Erythroblast (primary cell): ENCODE measurements around the gene R3HDM2.

Experiments
- DNase-seq, 2 experiments: peaks; one replicate each; lab custom pipeline; 2025; lab: John Stamatoyannopoulos, UW
- GATA1 ChIP-seq: IDR thresholded peaks from 2 replicates; pipeline ENCODE4 v1.6.1; 2011; ENCODE audit warnings: low read depth, mild to moderate bottlenecking, control low read depth, low read length, moderate library complexity
- POLR2A ChIP-seq: IDR thresholded peaks from 2 replicates; pipeline ENCODE4 v1.6.1; 2011; ENCODE audit warnings: mild to moderate bottlenecking, low read length

Gene R3HDM2

GRCh38 chr12:57471661-57472060 is 40.8 kb upstream of the R3HDM2 start:
- TF ChIP-seq GATA1: no peak
- TF ChIP-seq POLR2A: no peak
- no peak for DNase-seq

GRCh38 chr12:57470970-57471656 is 40.3 kb upstream of the R3HDM2 start:
- TF ChIP-seq GATA1: no peak
- no peak for TF ChIP-seq POLR2A
- DNase-seq: no peak

GRCh38 chr12:57470286-57470969 is 39.6 kb upstream of the R3HDM2 start:
- TF ChIP-seq POLR2A (no peak), GATA1 (no peak)
- no peak for DNase-seq

- peak; percentile 40 to 64 for DNase-seq
- TF ChIP-seq POLR2A: no peak
- TF ChIP-seq GATA1: no peak
Measured at GRCh38 chr12:57469296-57470164, 38.7 kb upstream of the R3HDM2 start.

- TF ChIP-seq POLR2A (no peak), GATA1 (no peak)
- no peak for DNase-seq
Measured at GRCh38 chr12:57467915-57468314, 37.1 kb upstream of the R3HDM2 start.

GRCh38 chr12:57467212-57467874 is 36.5 kb upstream of the R3HDM2 start:
- TF ChIP-seq POLR2A: no peak
- TF ChIP-seq GATA1: no peak
- DNase-seq: no peak

- TF ChIP-seq GATA1 (no peak), POLR2A (no peak)
- DNase-seq: no peak
Measured at GRCh38 chr12:57465747-57466505, 35.1 kb upstream of the R3HDM2 start.

- DNase-seq: no peak
- no peak for TF ChIP-seq POLR2A
- TF ChIP-seq GATA1: no peak
Measured at GRCh38 chr12:57465030-57465746, 34.3 kb upstream of the R3HDM2 start.

- DNase-seq: no peak
- TF ChIP-seq POLR2A (no peak), GATA1 (no peak)
Measured at GRCh38 chr12:57464569-57464968, 33.7 kb upstream of the R3HDM2 start.

GRCh38 chr12:57462912-57463253 is 32.0 kb upstream of the R3HDM2 start:
- TF ChIP-seq POLR2A: no peak
- no peak for TF ChIP-seq GATA1
- DNase-seq: no peak

GRCh38 chr12:57462251-57462911 is 31.5 kb upstream of the R3HDM2 start:
- DNase-seq: peak; percentile 80 to 90
- TF ChIP-seq GATA1: no peak

GRCh38 chr12:57461917-57462250 is 31.0 kb upstream of the R3HDM2 start:
- TF ChIP-seq GATA1 (no peak), POLR2A (no peak)
- no peak for DNase-seq
